ENCODE measurements around the gene TMEM231. TPM values are rescaled to one million over a fixed set of nuclear protein-coding genes. Genes with fewer than 3 reads are reported as not detected.

The TMEM231 gene
- total RNA-seq, 1 donor from 2014 or later: 10.6 TPM

GRCh38 chr16:75532791-75533190 is 23.3 kb downstream of the TMEM231 start:
- DNase-seq (ENCODE audit: low read depth): no peak

- no peak for DNase-seq (ENCODE audit: low read depth)
Measured at GRCh38 chr16:75532142-75532765, 23.8 kb downstream of the TMEM231 start.

GRCh38 chr16:75529959-75530358 is 26.1 kb downstream of the TMEM231 start:
- no peak for DNase-seq (ENCODE audit: low read depth)

GRCh38 chr16:75529056-75529905 is 26.8 kb downstream of the TMEM231 start:
- no peak for DNase-seq (ENCODE audit: low read depth)

- no peak for DNase-seq (ENCODE audit: low read depth)
Measured at GRCh38 chr16:75527825-75528299, 28.2 kb downstream of the TMEM231 start.

- DNase-seq (ENCODE audit: low read depth): no peak
Measured at GRCh38 chr16:75526032-75526790, 29.8 kb downstream of the TMEM231 start.

GRCh38 chr16:75519175-75519574 is 36.9 kb downstream of the TMEM231 start:
- DNase-seq (ENCODE audit: low read depth): no peak

GRCh38 chr16:75516189-75516966 is 39.7 kb downstream of the TMEM231 start:
- DNase-seq (ENCODE audit: low read depth): peak; percentile 83

- no peak for DNase-seq (ENCODE audit: low read depth)
Measured at GRCh38 chr16:75514296-75514695, 41.8 kb downstream of the TMEM231 start.

- DNase-seq (ENCODE audit: low read depth): peak; percentile 68
Measured at GRCh38 chr16:75506574-75506973, 49.5 kb downstream of the TMEM231 start.

GRCh38 chr16:75506107-75506506 is 49.9 kb downstream of the TMEM231 start:
- DNase-seq (ENCODE audit: low read depth): no peak

GRCh38 chr16:75503801-75504200 is 52.3 kb downstream of the TMEM231 start:
- DNase-seq (ENCODE audit: low read depth): no peak

- DNase-seq (ENCODE audit: low read depth): no peak
Measured at GRCh38 chr16:75502916-75503605, 53.0 kb downstream of the TMEM231 start.

- peak; percentile 74 for DNase-seq (ENCODE audit: low read depth)
Measured at GRCh38 chr16:75501820-75502219, 54.2 kb downstream of the TMEM231 start.

GRCh38 chr16:75501359-75501758 is 54.7 kb downstream of the TMEM231 start:
- no peak for DNase-seq (ENCODE audit: low read depth)

GRCh38 chr16:75498605-75499322 is 57.3 kb downstream of the TMEM231 start:
- peak; percentile 82 for DNase-seq (ENCODE audit: low read depth)

- no peak for DNase-seq (ENCODE audit: low read depth)
Measured at GRCh38 chr16:75497558-75497957, 58.5 kb downstream of the TMEM231 start.

GRCh38 chr16:75495076-75495674 is 60.9 kb downstream of the TMEM231 start, which contains the start of gene CHST6:
CHST6 (minus strand) TSS chr16:75495441; CDS start chr16:75479828, 15,613 bp downstream.
- DNase-seq (ENCODE audit: low read depth): no peak

GRCh38 chr16:75494661-75495075 is 61.4 kb downstream of the TMEM231 start:
- no peak for DNase-seq (ENCODE audit: low read depth)

Measured in myocyte (in vitro differentiated cells).